Fibroblast of peridontal ligament (primary cell): ENCODE results near the gene CLOCK.

Experiments
- DNase-seq: peaks from one replicate; pipeline ENCODE4 v3.0.0-alpha.2; 2010; ENCODE audit errors: extremely low read depth

CLOCK gene

DNA sequence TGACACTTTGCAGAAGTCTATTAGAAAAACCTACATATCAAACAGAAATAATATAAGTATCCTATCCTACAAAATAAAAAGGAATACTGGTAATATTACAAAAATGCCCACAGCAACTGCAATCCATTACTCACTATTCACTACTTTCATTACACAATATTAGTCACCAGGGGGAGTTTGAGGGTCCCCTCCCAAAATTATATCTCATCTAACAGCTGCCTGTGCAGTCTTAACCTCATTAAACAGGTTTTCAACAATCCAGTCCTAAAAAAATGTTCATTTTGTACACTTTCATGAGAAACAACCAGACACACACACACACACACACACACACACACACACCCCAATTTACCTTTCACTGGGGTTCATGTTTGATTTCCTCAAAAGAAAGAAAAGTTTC, 2.9 kb downstream of the CLOCK start:
- DNase-seq: peak; percentile 32

DNA sequence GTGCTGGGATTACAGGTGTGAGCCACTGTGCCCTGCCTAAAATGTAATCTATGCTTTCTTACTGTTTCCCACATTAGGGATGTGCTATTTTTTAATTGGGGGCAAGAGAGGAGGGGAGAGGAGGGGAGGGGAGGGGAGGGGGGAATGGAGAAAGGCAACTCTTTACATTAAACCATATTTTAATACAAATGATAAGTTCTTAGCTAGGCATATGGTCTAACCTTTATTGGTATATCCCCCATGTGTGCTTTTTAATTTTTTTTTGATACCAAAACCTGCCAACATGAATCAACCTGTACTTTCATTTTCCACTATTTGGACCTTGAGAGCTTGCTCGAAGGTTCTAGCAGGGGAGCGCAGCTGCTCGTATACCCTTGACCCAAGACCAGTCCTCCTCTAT, 6.4 kb downstream of the CLOCK start:
- no peak for DNase-seq

DNA sequence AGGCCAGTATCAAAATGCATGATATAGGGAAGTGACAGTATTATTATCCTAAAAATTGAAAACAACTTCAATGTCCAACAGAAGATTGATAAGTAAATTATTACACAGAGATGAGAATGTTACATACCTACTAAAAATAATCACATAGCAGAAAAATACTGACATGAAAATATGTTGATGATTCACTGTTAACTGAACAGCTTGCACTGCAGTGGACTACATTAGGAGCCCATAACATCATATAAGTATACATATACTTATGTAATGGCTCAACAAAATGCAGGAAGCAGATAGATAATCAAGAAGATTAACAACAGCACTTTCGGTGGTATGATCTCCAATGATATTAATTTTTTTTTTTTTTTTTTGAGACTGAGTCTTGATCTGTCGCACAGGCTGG, 7.1 kb downstream of the CLOCK start:
- no peak for DNase-seq

DNA sequence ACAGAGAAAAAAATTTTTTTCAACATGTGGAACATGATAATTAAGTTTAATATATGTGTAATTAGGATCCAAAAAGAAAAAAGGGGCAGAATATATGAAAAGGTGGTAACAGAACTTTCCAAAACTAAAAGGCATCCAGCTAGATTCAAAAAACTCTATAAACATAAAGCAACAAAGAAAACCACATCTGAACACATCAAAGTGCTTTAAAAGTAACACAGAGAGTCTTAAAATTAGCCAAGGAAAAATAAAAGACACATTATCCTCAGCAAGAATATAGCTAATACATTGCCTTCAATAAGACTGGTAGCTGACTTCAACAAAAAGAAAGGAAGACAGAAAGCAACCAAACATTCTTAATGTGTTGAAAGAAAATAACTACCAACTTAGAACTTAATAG, 8.2 kb downstream of the CLOCK start:
- DNase-seq: no peak

DNA sequence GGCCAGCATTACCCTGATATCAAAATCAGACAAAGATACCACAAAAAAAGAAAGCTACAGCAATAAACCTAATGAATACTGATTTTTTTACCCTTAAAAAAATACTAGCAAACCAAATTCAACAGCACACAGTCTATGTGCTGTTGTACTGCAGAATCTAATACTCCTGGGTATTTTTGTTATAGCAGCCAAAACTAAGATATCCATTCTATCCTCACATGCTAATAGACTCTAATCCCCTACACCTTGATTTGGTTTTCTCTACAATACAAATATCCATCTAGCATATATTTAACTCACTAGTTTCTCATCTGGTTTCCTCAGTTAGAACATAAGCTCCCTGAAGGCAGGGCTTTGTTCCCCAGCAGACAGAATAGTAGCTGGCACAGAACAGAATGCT, 12.4 kb downstream of the CLOCK start:
- DNase-seq: no peak

DNA sequence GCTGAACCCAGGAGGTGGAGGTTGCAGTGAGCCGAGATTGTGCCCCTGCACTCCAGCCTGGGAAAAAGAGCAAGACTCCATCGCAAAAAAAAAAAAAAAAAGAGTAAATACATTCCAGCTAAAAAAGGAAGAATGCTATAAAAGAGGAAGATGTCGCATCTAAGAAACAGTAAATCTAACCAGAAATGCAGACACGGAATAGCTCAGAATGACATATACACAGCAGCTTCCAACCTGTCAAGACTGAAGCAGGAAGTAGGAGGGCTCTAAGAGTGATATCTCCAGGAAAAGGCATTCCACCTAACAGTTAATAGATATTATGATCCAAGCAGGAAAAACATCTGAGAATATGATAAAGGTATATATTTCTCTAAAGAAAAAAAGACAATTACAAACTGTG, 16.0 kb downstream of the CLOCK start:
- no peak for DNase-seq

DNA sequence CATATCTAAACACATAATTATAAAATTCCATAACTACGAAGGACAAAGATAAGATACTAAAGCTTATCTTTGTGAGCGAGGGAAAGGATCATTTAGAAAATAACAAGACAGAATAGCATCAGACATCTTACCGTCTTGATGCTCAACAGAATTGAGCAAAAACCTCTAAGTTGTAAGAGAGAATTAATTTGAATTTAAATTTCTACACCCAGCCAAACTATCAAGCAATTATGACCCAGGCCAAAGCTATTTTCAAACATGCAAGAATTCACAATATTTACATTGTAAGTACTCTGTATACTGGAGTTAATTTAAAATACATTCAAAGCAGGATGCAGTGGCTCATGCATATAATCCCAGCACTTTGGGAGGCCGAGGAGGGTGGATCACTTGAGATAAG, 16.5 kb downstream of the CLOCK start:
- no peak for DNase-seq

DNA sequence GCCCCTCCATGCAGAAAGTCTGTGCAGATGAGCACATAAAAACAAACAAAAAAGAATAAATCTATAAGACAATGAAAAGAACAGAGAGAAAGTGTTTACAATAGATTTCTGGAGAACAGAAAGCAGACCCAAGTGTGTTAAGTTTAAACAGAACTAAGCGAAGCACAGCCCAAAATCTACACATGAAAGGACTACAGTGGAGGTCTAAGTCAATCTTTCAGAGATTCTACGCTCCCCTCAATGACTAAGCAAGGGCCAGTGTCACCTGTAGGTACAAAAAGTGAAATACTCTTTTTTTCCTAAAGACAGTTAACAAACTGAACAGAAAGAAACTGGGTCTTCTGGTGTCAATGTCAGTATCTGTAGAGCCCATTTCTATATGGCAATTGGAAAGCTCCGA, 18.2 kb downstream of the CLOCK start:
- no peak for DNase-seq

DNA sequence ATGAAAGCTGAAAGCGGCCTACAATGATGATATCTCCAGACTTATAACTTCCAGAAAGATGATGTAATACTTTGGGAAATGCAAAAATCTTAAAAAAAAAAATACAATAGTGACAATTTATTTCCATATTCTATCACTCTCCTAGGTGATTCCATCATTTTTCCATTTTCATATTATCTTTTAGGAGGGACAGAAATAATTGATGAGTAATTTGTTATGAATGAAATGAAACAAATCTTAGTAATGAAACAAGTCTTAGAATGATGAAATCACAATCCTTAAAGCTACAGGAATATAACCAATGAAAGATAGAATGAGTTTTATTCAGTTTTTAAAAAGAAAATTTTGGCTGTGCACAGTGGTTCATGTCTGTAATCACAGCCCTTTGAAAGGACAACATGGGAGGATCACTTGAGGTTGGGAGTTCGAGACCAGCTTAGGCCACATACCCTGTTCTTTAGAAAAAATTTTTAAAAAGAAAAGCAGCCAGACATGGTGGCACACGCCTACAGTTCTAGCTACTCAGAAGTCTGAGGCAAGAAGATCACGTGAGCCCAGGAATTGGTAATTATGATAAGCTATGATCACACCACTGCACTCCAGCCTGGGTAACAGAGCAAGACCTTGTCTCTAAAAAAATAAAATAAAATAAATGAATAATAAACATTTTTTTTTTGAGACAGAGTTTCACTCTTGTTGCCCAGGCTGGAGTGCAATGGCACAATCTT, 21.7 kb downstream of the CLOCK start:
- DNase-seq: peak; percentile 51

DNA sequence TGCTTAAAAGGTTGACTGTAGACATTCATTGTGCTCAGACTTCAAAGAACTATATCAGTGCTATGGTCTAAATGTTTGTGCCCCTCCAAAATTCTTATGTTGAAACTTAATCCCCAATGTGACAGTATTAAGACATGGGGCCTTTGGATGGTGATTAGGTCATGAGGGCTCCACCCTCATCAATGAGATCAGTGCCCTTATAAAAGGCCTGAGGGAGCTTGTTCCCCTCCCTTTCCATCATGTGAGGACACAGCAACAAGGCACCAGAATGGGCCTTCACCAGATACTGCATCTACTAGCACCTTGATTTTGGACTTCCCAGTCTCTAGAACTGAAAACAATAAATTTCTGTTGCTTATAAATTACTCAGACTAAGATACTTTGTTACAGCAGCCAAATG, 28.3 kb downstream of the CLOCK start:
- no peak for DNase-seq

DNA sequence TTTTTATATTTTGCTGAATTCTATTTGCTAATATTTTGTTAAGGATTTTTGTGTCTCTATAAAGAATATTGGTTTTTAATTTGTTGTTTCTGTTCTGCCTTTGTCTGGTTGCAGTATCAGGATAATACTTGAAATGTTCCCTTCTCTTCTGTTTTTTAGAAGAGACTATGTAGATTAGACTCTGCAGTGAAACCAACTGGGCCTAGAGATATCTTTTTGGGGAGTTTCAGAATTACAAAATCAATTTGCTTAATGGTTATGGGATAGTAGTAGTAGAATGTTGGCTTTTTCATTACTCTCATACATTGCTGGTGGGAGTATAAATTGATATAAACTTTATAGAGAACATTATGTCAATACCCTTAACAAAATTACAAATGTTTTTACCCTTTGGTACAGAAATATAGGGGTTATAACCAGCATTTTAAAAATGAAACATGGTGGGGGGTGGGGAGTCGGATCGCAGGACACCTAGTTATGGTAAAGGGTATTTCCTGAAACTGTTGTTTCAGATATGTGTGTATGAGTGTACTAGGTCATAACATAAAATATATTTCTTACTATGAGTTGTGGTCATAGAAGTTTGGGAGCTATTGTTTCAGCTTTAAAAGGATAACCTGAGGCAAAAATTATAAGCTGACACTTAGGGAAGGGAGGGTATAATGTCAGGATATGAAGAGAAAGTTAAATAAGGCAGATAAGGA, 29.0 kb downstream of the CLOCK start:
- DNase-seq: no peak

DNA sequence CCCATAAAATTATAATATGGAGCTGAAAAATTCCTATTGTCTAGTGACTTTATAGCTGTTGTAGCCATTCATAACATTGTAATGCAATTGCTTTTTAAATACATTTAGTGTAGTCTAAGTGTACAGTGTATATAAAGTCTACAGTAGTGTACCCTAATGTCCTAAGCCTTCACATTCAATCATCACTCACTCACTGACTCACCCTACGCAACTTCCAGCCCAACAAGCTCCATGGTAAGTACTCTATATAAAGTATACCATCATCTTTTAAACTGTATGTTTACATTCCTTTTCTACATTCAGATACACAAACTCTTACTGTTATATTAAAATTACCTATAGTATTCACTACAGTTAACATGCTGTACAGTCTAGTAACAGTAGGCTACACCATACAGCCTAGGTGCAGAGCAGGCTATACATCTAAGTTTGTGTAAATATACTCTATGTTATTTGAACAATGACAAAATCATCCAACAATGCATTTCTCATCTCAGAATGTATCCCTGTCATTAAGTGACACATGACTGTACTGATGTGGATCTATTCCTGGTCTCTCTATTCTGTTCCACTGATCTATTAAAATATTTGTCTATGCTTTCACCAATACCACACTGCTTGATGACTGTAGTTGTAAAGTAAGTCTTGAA, 33.7 kb downstream of the CLOCK start:
- no peak for DNase-seq

DNA sequence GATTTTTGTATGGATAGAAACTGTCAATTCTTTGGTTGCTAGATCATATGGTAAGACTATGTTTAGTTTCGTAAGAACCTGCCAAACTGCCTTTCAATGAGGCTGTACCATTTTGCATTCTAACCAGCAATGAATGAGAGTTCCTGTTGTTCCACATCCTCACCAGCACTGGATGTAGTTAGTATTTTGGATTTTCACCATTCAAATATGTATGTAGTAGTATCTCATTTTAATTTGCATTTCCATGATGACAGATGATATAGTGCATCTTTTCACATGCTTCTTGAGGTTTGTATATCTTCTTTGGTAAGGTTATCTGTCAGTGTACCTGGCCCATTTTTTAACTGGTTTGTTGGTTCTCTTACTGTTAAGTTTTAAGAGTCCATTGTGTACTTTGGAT, 34.6 kb downstream of the CLOCK start:
- DNase-seq: no peak

DNA sequence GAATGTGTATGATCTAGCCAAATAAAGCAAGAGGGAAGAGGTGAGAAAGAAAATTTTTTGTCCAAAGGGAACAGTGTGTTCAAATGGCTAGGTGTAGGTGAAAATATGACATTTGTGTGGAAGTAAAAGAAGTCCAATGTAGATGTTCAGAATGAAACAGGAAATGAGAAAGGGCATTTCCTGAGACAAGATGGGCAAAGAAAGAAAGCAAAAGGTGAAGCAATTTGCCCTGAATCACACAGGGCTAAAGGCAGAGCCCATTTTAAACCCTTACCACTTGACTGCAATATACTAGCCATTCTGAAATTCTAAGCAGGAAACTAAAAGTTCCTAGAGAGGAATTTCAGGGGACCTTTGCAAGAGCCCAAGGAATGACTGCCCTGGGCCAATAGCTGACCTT, 36.0 kb downstream of the CLOCK start:
- DNase-seq: no peak

DNA sequence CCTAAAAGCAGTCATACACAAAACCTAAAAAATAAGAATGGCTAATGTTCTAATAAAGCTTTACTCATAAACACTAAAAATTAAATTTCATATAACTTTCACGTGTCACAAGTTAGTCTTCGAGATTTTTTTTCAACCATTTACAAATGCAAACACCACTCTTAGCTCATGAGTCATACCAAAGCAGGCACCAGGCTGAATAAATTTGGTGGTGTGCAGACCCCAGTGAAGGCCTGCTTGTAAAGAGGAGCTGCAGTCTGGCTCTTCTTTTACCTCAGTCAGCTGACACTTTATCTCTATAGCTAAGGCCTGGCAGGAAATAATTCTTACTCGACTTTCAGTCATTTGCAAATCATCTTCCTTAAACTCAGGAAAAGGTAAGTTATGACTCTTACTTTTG, 37.4 kb downstream of the CLOCK start:
- no peak for DNase-seq

DNA sequence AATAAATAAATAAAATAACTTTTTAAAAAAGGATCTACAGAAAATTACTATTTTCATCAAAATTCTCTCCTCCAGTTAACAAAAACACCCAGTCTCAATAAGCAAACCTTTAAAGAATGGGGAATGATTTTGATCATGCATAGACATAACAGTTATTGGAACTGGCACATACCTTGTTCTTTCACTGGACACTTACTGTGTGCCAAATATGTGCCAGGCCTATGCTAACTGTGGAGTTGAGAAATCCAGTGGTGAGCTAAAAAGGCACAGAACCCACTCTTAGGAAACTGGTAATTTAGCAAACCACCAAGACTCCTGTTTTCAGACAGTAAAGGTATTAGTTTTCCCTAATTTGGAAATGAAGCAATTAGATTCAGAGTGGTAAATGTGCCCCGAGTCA, 39.1 kb downstream of the CLOCK start:
- peak; percentile 12 for DNase-seq

DNA sequence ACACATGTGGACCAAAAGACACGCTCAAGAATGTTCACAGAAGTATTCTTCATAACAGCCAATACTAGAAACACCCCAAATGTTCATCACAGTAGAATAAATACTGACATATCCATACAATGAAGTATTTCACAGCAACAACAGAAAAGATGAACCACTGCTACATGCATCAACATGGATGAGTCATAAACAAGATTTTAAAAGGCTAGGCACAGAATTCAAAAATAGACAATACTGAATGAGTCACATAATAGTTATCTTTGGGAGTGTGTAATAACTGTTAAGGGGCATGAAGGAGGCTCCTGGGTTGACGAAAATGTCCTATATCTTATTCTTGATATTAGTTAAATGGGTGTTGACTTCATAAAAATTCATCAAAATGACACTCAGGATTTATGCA, 43.5 kb downstream of the CLOCK start:
- peak; percentile 65 for DNase-seq

DNA sequence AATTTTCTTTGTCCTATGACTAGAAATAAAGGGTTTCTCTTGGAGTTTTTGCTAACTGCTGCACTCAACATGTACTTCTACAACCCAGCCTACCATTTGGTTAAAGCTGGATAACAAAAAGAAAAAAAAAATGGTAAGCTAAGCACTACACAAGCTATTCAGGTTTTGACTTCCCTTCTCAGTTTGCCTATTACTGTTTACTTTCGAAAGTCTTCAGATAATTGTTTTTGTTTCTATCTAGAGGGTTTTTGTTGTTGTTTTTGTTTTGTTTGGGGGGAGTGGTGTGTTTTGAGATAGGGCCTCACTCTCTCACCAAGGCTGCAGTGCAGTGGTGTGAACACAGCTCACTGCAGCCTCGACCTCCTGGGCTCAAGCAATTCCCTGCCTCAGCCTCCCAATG, 46.6 kb downstream of the CLOCK start:
- no peak for DNase-seq

DNA sequence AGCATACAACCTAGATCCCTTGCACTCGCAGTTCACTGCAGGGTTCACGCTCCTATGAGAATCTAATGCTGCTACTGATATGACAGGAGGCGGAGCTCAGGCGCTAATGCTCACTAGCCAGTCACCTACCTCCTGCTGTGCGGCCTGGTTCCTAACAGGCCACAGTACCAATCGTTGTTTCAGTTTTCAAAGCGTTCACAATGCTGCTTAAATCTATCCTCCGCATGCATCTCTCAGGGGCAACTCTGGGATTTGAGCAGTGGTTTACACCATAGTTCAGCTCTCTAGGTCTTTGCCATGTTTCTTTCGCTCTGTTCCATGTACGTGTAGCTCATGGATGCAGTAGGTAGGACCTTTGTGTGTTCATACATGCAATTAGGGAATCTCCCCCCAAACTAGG, 47.2 kb downstream of the CLOCK start:
- DNase-seq: no peak

DNA sequence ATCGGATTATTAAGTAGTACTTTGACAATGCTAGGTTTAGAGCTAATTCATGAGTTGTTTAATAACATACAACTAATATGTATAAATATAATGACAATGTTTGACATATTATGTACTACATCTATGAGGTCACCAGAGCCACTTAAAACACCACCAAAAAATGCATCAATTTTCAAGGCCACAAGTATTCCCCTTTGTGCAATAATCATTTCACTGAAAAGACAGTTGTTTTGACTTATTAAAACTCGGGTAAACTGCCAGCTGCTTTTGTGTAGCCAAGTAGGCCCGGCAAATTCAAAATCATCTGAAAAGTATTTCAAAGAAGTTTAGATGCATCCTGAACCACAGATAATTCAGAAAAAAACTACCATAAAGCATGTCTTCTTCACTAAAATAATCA, 48.7 kb downstream of the CLOCK start:
- DNase-seq: peak; percentile 24

DNA sequence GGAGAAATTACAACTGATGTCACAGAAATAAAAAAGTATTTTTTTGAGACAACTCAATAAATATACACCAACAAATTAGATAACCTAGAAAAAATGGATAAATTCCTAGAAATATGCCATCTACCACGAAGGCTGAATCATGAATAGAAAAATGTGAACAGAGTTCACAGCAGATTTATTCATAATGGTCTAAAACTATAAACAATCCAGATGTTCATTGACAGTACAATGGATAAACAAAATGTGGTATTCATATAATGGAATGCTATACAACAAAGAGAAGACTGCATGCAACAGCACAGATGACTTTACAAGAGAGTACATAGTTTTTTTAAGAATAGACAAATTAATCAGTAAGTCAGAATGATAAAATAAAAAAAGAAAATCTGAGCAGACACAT, 55.2 kb downstream of the CLOCK start:
- peak; percentile 82 for DNase-seq

DNA sequence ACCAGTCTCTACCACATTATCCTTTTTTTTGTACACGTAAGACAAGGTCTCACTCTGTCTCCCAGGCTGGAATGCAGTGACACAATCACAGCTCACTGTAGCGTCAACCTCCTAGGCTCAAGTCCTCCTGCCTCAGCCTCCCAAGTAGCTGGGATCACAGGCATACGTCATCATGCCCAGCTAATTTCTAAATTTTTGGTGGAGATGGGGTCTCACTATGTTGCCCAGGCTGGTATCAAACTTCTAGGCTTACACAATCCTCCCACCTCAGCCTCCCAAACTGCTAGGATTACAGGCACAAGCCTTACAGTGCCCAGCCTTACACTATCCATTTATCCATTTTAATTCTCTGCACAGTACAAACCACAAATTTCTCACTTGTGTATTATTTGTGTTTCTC, 58.0 kb downstream of the CLOCK start:
- no peak for DNase-seq

DNA sequence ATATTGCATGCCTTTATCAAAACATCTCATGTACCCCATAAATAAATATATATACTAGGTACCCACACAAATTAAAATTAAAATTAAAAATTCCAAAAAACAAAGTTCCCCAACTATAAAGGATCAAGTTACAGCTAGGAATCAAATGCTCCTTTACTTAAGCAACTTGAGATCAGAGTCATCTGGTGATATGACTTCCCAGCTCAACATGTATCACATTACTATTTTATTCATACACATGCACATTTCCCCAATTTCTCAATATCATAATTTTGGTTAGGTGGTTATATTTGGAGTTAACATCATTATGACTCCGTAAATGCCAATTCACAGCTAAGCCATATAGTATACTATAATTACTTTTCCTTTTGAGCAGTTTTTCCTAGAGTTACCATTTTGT, 60.9 kb downstream of the CLOCK start:
- peak; percentile 36 for DNase-seq
